ENCODE data around the gene PCDHGB3. TPM values are rescaled to one million over a fixed set of nuclear protein-coding genes. Genes with fewer than 3 reads are reported as not detected.
A peak's percentile ranks its signal among the peaks of the same experiment; 100 is the strongest.
"Not testable (repeated sequence)": the region's sequence is repeated elsewhere in the genome, so short reads cannot be mapped to it uniquely, and the experiment has no call there.

The PCDHGB3 gene
- polyA plus RNA-seq, 4 donors: 0.31 to 0.43 TPM; not detected in 2

DNA sequence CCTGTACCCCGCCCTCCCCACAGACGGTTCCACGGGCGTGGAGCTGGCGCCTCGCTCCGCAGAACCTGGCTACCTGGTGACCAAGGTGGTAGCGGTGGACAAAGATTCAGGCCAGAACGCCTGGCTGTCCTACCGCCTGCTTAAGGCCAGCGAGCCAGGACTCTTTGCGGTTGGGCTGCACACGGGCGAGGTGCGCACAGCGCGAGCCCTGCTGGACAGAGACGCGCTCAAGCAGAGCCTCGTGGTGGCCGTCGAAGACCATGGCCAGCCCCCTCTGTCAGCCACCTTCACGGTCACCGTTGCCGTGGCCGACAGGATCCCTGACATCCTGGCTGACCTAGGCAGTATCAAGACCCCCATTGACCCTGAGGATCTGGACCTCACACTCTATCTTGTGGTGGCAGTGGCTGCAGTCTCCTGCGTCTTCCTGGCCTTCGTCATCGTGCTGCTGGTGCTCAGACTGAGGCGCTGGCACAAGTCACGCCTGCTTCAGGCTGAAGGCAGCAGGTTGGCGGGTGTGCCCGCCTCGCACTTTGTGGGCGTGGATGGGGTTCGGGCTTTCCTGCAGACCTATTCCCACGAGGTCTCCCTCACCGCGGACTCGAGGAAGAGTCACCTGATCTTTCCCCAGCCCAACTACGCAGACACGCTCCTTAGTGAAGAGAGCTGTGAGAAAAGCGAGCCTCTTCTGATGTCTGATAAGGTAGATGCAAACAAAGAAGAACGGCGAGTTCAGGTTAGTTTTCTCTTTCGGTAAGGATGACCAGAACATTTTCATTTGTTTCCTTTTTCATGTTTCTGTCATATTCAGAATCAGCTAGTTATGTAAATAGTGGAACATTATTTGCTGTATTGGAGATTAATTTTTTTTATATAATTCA, 3.8 kb upstream of the PCDHGB3 start:
- FAIRE-seq: no peak
- H3K27me3 ChIP-seq (ENCODE audit: control insufficient read depth in 3 of 3, insufficient read depth in 3 of 3, low read length in 3 of 3): peaks cover 0 to 41% (median 30%) of the 10 kb centered on the region in 3 donors
- no peaks in the 10 kb centered on the region for H3K4me1 ChIP-seq (ENCODE audit: control insufficient read depth in 3 of 3, insufficient read depth in 2 of 3, low read depth in 1 of 3, low read length in 2 of 3)
- 38 to 56% (median 53%) methylated on average over 46 of the region's 46 CpGs for WGBS, 3 donors
- no peak overlapping the region for H3K4me3 ChIP-seq (ENCODE audit: low read depth in 1 of 3, low read length in 3 of 3)
- no peaks in the 10 kb centered on the region for H3K36me3 ChIP-seq (ENCODE audit: control insufficient read depth in 3 of 3, insufficient read depth in 2 of 3, low read depth in 1 of 3, low read length in 3 of 3)
- no peak overlapping the region for H3K27ac ChIP-seq (ENCODE audit: low read depth in 1 of 3, low read length in 2 of 3)
- H3K9me3 ChIP-seq (ENCODE audit: control insufficient read depth in 2 of 2, insufficient read depth in 1 of 2, low read depth in 1 of 2, low read length in 1 of 2): peaks cover 4 to 53% of the 10 kb centered on the region in 2 donors
- DNase-seq: no peak

DNA sequence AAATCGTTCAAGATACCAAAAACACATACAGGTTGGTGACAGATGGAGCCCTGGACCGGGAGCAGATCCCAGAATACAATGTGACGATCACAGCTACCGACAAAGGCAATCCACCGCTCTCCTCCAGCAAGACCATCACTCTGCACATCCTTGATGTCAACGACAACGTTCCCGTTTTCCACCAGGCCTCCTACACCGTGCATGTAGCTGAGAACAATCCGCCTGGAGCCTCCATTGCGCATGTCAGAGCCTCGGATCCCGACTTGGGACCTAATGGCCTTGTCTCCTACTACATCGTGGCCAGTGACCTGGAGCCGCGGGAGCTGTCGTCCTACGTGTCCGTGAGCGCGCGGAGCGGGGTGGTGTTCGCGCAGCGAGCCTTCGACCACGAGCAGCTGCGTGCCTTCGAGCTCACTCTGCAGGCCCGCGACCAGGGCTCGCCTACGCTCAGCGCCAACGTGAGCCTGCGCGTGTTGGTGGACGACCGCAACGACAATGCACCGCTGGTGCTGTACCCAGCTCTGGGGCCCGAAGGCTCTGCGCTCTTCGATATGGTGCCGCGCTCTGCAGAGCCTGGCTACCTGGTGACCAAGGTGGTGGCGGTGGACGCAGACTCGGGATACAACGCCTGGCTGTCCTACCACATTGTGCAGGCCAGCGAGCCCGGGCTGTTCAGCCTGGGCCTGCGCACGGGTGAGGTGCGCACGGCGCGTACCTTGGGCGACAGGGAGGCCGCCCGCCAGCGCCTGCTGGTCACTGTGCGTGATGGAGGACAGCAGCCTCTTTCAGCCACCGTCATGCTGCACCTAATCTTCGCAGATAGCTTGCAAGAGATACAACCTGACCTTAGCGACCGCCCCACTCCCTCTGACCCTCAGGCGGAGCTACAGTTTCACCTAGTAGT, 1.8 kb downstream of the PCDHGB3 start:
- H3K9me3 ChIP-seq (ENCODE audit: control insufficient read depth in 2 of 2, insufficient read depth in 1 of 2, low read depth in 1 of 2, low read length in 1 of 2): peaks cover 0 to 60% of the 10 kb centered on the region in 2 donors
- DNase-seq (no peak), FAIRE-seq (no peak)
- H3K27me3 ChIP-seq (ENCODE audit: control insufficient read depth in 3 of 3, insufficient read depth in 3 of 3, low read length in 3 of 3): peaks cover 0 to 23% (median 21%) of the 10 kb centered on the region in 3 donors
- no peak overlapping the region for H3K27ac ChIP-seq (ENCODE audit: low read depth in 1 of 3, low read length in 2 of 3)
- 40 to 61% (median 58%) methylated on average over 69 of the region's 69 CpGs for WGBS, 3 donors
- no peaks in the 10 kb centered on the region for H3K36me3 ChIP-seq (ENCODE audit: control insufficient read depth in 3 of 3, insufficient read depth in 2 of 3, low read depth in 1 of 3, low read length in 3 of 3)
- H3K4me3 ChIP-seq (ENCODE audit: low read depth in 1 of 3, low read length in 3 of 3): no peak overlapping the region
- H3K4me1 ChIP-seq (ENCODE audit: control insufficient read depth in 3 of 3, insufficient read depth in 2 of 3, low read depth in 1 of 3, low read length in 2 of 3): no peaks in the 10 kb centered on the region

DNA sequence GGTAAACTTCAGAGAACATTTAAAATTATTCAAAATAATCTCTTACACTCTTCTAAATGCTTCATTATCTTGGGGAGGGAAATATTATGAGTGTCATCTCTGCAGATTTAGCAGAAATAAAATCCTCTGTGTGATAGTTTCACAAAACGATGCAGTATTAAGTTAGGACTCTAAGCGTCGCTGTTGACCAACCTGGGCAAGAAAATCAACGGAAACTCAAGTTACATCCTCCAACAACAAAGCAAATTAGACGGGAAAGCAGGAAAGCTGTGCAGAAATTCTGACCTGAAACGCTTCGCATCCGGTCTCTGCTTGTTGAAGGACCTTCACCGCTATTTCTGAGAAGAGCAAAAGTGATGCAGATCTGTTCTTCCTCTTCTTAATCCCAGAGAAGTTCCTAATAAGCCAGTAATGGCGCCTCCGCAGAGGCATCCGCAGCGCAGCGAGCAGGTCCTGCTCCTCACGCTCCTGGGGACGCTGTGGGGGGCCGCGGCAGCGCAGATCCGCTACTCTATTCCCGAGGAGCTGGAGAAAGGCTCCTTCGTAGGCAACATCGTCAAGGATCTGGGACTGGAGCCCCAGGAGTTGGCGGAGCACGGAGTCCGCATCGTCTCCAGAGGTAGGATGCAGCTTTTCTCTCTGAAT, 3.8 kb downstream of the PCDHGB3 start, which contains the start of gene PCDHGA6:
Gene PCDHGA6 (plus strand): TSS at position 219 of the 645 bp plus-strand sequence. CDS start 193 bp downstream, at position 412.
- no peaks in the 10 kb centered on the region for H3K4me1 ChIP-seq (ENCODE audit: control insufficient read depth in 3 of 3, insufficient read depth in 2 of 3, low read depth in 1 of 3, low read length in 2 of 3)
- H3K27ac ChIP-seq (ENCODE audit: low read depth in 1 of 3, low read length in 2 of 3): no peak within 1 kb of the TSS
- WGBS, 3 donors: 20 to 39% (median 37%) methylated on average over 27 of the region's 27 CpGs
- FAIRE-seq: no peak
- H3K36me3 ChIP-seq (ENCODE audit: control insufficient read depth in 3 of 3, insufficient read depth in 2 of 3, low read depth in 1 of 3, low read length in 3 of 3): no peaks in the 10 kb centered on the region
- no peak for DNase-seq
- H3K4me3 ChIP-seq (ENCODE audit: low read depth in 1 of 3, low read length in 3 of 3): peak within 1 kb of the TSS in 1 of 3 donors; percentile 15
- H3K27me3 ChIP-seq (ENCODE audit: control insufficient read depth in 3 of 3, insufficient read depth in 3 of 3, low read length in 3 of 3): peaks cover 0 to 23% (median 21%) of the 10 kb centered on the region in 3 donors
- peaks cover 0 to 64% of the 10 kb centered on the region in 2 donors for H3K9me3 ChIP-seq (ENCODE audit: control insufficient read depth in 2 of 2, insufficient read depth in 1 of 2, low read depth in 1 of 2, low read length in 1 of 2)

DNA sequence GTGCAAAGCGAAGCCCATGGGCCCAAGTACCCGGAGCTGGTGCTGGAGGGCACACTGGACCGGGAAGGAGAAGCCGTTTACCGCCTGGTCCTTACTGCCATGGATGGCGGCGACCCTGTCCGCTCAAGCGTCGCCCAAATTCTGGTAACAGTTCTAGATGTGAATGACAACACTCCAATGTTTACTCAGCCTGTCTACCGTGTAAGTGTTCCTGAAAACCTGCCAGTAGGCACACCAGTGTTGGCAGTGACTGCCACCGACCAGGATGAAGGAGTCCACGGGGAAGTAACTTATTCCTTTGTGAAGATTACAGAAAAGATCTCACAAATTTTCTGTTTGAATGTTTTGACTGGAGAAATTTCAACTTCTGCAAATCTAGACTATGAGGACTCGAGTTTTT, 4.6 kb downstream of the PCDHGB3 start:
- FAIRE-seq: no peak
- peaks cover 0 to 61% of the 10 kb centered on the region in 2 donors for H3K9me3 ChIP-seq (ENCODE audit: control insufficient read depth in 2 of 2, insufficient read depth in 1 of 2, low read depth in 1 of 2, low read length in 1 of 2)

DNA sequence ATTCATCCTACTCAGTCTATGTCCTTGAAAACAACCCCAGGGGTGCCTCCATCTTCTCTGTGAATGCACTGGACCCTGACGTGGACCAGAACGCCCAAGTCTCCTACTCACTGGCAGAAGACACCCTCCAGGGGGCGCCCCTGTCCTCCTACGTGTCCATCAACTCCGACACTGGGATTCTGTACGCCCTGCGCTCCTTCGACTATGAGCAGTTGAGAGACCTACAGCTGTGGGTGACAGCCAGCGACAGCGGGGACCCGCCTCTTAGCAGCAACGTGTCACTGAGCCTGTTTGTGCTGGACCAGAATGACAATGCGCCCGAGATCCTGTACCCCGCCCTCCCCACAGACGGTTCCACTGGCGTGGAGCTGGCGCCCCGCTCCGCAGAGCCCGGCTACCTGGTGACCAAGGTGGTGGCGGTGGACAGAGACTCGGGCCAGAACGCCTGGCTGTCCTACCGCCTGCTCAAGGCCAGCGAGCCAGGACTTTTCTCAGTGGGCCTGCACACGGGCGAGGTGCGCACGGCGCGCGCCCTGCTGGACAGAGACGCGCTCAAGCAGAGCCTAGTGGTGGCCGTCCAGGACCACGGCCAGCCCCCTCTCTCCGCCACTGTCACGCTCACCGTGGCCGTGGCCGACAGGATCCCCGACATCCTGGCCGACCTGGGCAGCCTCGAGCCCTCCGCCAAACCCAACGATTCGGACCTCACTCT, 5.6 kb downstream of the PCDHGB3 start:
- not testable (repeated sequence) for H3K36me3 ChIP-seq (ENCODE audit: control insufficient read depth in 3 of 3, insufficient read depth in 2 of 3, low read depth in 1 of 3, low read length in 3 of 3); DNase-seq; FAIRE-seq; H3K4me1 ChIP-seq (ENCODE audit: control insufficient read depth in 3 of 3, insufficient read depth in 2 of 3, low read depth in 1 of 3, low read length in 2 of 3); H3K4me3 ChIP-seq (ENCODE audit: low read depth in 1 of 3, low read length in 3 of 3); H3K27ac ChIP-seq (ENCODE audit: low read depth in 1 of 3, low read length in 2 of 3)
- 53 to 63% (median 60%) methylated on average over 29 to 43 of the region's 48 CpGs for WGBS, 3 donors
- peaks cover 0 to 54% of the 10 kb centered on the region in 2 donors for H3K9me3 ChIP-seq (ENCODE audit: control insufficient read depth in 2 of 2, insufficient read depth in 1 of 2, low read depth in 1 of 2, low read length in 1 of 2)
- H3K27me3 ChIP-seq (ENCODE audit: control insufficient read depth in 3 of 3, insufficient read depth in 3 of 3, low read length in 3 of 3): peaks cover 0 to 22% (median 20%) of the 10 kb centered on the region in 3 donors

More for the DNA sequence above, 4.6 kb downstream of the PCDHGB3 start:
- no peak for DNase-seq
- Histone ChIP-seq H3K4me3 (ENCODE audit: low read depth in 1 of 3, low read length in 3 of 3) (no peak overlapping the region), H3K36me3 (ENCODE audit: control insufficient read depth in 3 of 3, insufficient read depth in 2 of 3, low read depth in 1 of 3, low read length in 3 of 3) (no peaks in the 10 kb centered on the region), H3K27me3 (ENCODE audit: control insufficient read depth in 3 of 3, insufficient read depth in 3 of 3, low read length in 3 of 3) (peaks cover 0 to 23% (median 21%) of the 10 kb centered on the region in 3 donors), H3K4me1 (ENCODE audit: control insufficient read depth in 3 of 3, insufficient read depth in 2 of 3, low read depth in 1 of 3, low read length in 2 of 3) (no peaks in the 10 kb centered on the region), H3K27ac (ENCODE audit: low read depth in 1 of 3, low read length in 2 of 3) (no peak overlapping the region)
- 65 to 68% (median 67%) methylated on average over 14 of the region's 14 CpGs for WGBS, 3 donors

DNA sequence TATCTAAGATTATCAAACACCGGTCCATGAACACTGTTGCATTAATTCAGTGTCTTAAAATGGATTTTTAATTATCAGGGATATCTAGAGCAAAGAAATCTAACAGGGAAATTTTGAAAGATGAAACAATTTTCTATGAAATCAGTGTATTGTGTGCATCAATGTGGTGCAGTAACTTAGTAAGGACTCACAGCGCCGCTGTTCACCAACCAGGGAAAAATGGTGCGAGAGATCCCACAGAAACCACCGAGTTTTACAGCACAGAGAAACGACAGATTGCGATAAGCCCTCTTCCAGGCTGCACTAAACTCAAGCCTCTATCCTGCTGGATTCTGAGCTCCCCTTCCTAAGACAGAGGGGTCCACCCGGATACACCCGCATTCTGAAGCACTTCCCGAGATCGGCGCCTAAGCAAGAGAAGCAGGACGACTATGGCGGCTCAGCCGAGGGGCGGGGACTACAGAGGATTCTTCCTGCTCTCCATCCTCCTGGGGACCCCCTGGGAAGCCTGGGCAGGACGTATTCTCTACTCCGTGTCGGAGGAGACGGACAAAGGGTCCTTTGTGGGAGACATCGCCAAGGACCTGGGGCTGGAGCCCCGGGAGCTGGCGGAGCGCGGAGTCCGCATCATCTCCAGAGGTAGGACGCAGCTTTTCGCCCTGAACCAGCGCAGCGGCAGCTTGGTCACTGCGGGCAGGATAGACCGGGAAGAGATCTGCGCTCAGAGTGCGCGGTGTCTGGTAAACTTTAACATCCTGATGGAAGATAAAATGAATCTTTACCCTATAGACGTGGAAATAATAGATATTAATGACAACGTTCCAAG, 12.6 kb downstream of the PCDHGB3 start, which contains the start of gene PCDHGA7:
Gene PCDHGA7 (plus strand): TSS at position 274 of the 826 bp plus-strand sequence. CDS start 158 bp downstream, at position 432.
- Histone ChIP-seq H3K4me1 (ENCODE audit: control insufficient read depth in 3 of 3, insufficient read depth in 2 of 3, low read depth in 1 of 3, low read length in 2 of 3) (no peaks in the 10 kb centered on the region), H3K9me3 (ENCODE audit: control insufficient read depth in 2 of 2, insufficient read depth in 1 of 2, low read depth in 1 of 2, low read length in 1 of 2) (peaks cover 0 to 43% of the 10 kb centered on the region in 2 donors), H3K4me3 (ENCODE audit: low read depth in 1 of 3, low read length in 3 of 3) (no peak within 1 kb of the TSS), H3K27ac (ENCODE audit: low read depth in 1 of 3, low read length in 2 of 3) (no peak within 1 kb of the TSS), H3K27me3 (ENCODE audit: control insufficient read depth in 3 of 3, insufficient read depth in 3 of 3, low read length in 3 of 3) (peaks cover 0 to 26% (median 10%) of the 10 kb centered on the region in 3 donors), H3K36me3 (ENCODE audit: control insufficient read depth in 3 of 3, insufficient read depth in 2 of 3, low read depth in 1 of 3, low read length in 3 of 3) (no peaks in the 10 kb centered on the region)
- DNase-seq (peak in 1 of 2 donors; percentile 14), FAIRE-seq (no peak)
- 19 to 37% (median 26%) methylated on average over 37 of the region's 37 CpGs for WGBS, 3 donors

DNA sequence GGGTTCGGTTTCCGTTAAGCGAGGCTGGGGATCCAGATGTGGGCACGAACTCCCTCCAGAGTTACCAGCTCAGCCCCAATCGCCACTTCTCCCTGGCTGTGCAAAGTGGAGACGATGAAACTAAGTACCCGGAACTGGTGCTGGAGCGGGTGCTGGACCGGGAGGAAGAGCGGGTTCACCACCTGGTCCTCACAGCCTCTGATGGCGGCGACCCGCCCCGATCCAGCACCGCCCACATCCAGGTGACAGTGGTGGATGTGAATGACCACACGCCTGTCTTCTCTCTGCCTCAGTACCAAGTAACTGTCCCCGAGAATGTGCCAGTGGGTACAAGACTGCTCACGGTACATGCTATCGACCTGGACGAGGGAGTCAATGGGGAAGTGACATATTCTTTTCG, 13.3 kb downstream of the PCDHGB3 start:
- Histone ChIP-seq H3K4me3 (ENCODE audit: low read depth in 1 of 3, low read length in 3 of 3) (no peak overlapping the region), H3K9me3 (ENCODE audit: control insufficient read depth in 2 of 2, insufficient read depth in 1 of 2, low read depth in 1 of 2, low read length in 1 of 2) (peaks cover 0 to 42% of the 10 kb centered on the region in 2 donors), H3K27ac (ENCODE audit: low read depth in 1 of 3, low read length in 2 of 3) (no peak overlapping the region), H3K4me1 (ENCODE audit: control insufficient read depth in 3 of 3, insufficient read depth in 2 of 3, low read depth in 1 of 3, low read length in 2 of 3) (no peaks in the 10 kb centered on the region), H3K36me3 (ENCODE audit: control insufficient read depth in 3 of 3, insufficient read depth in 2 of 3, low read depth in 1 of 3, low read length in 3 of 3) (no peaks in the 10 kb centered on the region), H3K27me3 (ENCODE audit: control insufficient read depth in 3 of 3, insufficient read depth in 3 of 3, low read length in 3 of 3) (peaks cover 0 to 28% (median 12%) of the 10 kb centered on the region in 3 donors)
- 43 to 46% (median 44%) methylated on average over 21 of the region's 21 CpGs for WGBS, 3 donors
- FAIRE-seq (no peak), DNase-seq (no peak)
